Erythroblast (primary cell): ENCODE data around the gene IFT88.

ENCODE experiments used
- GATA1 ChIP-seq: IDR thresholded peaks from 2 replicates; pipeline ENCODE4 v1.6.1; 2011; ENCODE audit warnings: low read depth, mild to moderate bottlenecking, control low read depth, low read length, moderate library complexity
- POLR2A ChIP-seq: IDR thresholded peaks from 2 replicates; pipeline ENCODE4 v1.6.1; 2011; ENCODE audit warnings: mild to moderate bottlenecking, low read length

GRCh38 chr13:20594280-20594679 is 27.3 kb downstream of the IFT88 start:
- TF ChIP-seq POLR2A, result no peak
- no peak for TF ChIP-seq GATA1
